Measurements from ENCODE around the gene CRIP1. TPM values are rescaled to one million over a fixed set of nuclear protein-coding genes. Genes with fewer than 3 reads are reported as not detected.

CRIP1 gene
- total RNA-seq, 2 experiments from 2014 or later: 93.9 to 95.7 TPM

DNA sequence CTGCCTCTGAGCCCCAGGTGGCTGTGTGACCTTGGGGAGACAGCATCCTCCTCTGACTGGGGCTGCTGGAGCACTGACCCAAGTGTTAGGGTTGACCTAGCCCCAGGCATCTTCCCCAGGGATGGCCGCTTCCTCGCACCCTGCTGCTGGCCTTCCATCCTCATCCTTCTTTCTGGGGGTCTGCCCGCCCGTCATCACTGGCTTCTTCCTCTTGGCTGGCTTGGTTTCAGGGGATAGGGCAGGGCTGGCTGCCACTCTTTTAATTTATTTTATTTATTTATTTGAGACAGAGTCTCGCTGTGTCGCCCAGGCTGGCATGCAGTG is 7.9 kb downstream of the CRIP1 start:
- intact Hi-C loops (cut with micrococcal nuclease): no loop called here
- Mint-ChIP-seq H3K4me3 (no peak overlapping the region), H3K4me1 (ENCODE audit: low read depth) (peaks cover 5% of the 10 kb centered on the region), H3K27ac (no peak overlapping the region), H3K27me3 (no peaks in the 10 kb centered on the region), H3K9me3 (no peaks in the 10 kb centered on the region), H3K36me3 (ENCODE audit: low read depth) (no peaks in the 10 kb centered on the region)
- DNase-seq (no peak), ATAC-seq (no peak)
- POLR2A ChIA-PET: interaction anchor here (1.2 kb wide), 1 partner anchor 34 kb away, joined by 3 read pairs; no protein-coding TSS in a partner anchor
- CTCF ChIA-PET: interaction anchor here (1.6 kb wide), 1 partner anchor 14 kb away, joined by 4 read pairs; no protein-coding TSS in a partner anchor
- TF ChIP-seq, protein P1, sequence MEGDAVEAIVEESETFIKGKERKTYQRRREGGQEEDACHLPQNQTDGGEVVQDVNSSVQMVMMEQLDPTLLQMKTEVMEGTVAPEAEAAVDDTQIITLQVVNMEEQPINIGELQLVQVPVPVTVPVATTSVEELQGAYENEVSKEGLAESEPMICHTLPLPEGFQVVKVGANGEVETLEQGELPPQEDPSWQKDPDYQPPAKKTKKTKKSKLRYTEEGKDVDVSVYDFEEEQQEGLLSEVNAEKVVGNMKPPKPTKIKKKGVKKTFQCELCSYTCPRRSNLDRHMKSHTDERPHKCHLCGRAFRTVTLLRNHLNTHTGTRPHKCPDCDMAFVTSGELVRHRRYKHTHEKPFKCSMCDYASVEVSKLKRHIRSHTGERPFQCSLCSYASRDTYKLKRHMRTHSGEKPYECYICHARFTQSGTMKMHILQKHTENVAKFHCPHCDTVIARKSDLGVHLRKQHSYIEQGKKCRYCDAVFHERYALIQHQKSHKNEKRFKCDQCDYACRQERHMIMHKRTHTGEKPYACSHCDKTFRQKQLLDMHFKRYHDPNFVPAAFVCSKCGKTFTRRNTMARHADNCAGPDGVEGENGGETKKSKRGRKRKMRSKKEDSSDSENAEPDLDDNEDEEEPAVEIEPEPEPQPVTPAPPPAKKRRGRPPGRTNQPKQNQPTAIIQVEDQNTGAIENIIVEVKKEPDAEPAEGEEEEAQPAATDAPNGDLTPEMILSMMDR (IDR thresholded peaks at IDR 0.05): no peak

DNA sequence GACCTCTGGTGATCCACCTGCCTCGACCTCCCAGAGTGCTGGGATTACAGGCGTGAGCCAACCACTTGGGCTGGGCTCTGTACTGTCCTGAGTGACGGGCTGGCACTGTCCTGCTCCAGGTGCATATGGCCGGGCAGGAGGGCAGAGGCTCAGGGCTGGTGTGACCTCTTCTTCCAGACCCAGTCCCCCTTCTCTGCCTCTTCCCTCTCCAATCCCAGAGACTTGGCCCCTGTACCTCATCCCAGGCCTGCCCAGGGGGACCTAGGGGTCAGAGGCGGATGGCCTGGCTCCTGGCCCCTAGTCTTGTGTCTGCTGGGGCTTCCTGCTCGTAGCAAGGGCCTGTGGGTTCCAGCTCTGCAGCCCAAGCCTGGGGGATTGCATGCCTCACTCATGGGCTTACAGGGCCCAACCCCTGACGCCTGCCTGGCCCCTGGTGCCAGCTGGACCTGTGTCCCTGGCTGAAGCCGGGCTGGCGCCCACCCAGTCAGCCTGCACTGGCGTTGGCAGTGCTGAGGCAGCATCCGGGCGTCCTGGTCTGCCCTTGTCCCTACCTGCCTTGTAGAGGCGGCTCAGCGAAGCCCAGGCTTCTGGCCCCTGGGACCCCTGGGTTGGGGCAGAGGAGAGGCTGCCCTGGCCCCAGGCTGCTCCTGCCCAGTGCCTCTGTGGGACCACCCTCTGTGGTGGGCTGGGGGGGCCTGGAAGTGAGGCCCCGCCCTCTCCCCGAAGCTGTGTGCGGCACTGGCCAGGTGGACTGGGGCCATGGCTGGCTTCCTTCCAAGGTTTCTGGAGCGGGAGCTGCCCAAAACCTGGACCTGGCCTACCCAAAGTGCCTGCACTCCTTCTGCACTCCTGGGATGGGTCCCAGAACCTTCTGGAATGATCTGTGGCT is 8.7 kb downstream of the CRIP1 start:
- Mint-ChIP-seq H3K4me1 (ENCODE audit: low read depth) (peaks cover 4% of the 10 kb centered on the region), H3K9me3 (no peaks in the 10 kb centered on the region), H3K27me3 (no peaks in the 10 kb centered on the region), H3K27ac (no peak overlapping the region), H3K4me3 (no peak overlapping the region), H3K36me3 (ENCODE audit: low read depth) (no peaks in the 10 kb centered on the region)
- CTCF ChIA-PET: interaction anchor here (1.6 kb wide), 1 partner anchor 15 kb away, joined by 4 read pairs; no protein-coding TSS in a partner anchor
- no peak for DNase-seq
- intact Hi-C loops (cut with micrococcal nuclease): no loop called here
- no peak for ATAC-seq
- POLR2A ChIA-PET: interaction anchor here (1.0 to 1.2 kb wide), 2 partner anchors 10 to 33 kb away, joined by 3 read pairs; no protein-coding TSS in a partner anchor
- TF ChIP-seq, protein P1 (IDR thresholded peaks at IDR 0.05): no peak

DNA sequence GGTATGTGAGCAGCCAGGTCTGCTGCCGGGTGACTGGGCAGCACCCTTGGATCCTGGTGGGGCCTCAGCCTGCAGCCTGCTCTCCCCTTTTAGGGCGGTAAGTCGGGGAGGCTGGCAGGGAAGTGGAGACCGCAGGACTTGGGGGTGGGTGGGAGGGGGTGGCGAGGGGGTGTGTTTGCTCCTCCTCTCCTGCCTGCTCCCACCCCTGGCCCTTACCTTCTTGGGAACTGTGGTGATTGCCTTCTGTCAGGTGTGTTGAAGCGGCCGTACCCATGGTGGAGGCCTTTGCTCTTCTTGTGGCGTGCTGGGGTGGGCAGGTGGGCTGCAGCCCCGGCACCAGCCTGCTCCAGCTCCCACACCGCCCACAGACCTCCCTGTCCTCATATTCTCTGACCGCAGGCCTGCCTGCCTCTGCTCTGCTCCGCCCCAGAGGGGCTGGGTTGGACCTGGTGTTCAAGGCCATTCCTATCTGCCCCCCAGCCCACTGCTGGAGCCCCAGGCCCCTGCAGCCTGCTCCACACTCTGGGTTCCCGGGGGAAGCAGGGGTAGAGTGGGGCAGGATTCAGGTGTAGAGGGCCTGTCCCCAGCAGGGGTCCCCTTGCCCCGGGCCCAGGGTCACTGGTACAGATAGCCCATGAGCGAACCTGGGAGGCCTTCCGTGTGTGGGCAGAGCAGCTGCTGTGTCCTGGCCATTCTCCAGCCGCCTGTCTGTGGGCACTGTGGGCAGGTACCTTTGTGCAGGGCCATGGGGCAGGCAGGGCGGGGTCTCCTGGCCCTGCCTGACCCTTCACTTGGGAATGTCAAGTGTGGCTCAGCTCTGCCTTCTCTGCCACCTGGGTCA is 9.5 kb downstream of the CRIP1 start:
- DNase-seq (no peak), ATAC-seq (no peak)
- H3K9me3 Mint-ChIP-seq: no peaks in the 10 kb centered on the region
- H3K36me3 Mint-ChIP-seq (ENCODE audit: low read depth): no peaks in the 10 kb centered on the region
- H3K4me1 Mint-ChIP-seq (ENCODE audit: low read depth): peaks cover 4% of the 10 kb centered on the region
- no peaks in the 10 kb centered on the region for H3K27me3 Mint-ChIP-seq
- intact Hi-C loops (cut with micrococcal nuclease): no loop called here
- ChIA-PET CTCF (no interaction called here), POLR2A (interaction anchor here (0.7 to 1.6 kb wide), 3 partner anchors 11 to 15 kb away, joined by 3 read pairs; no protein-coding TSS in a partner anchor)
- no peak overlapping the region for H3K27ac Mint-ChIP-seq
- TF ChIP-seq, protein P1 (IDR thresholded peaks at IDR 0.05): no peak
- no peak overlapping the region for H3K4me3 Mint-ChIP-seq

DNA sequence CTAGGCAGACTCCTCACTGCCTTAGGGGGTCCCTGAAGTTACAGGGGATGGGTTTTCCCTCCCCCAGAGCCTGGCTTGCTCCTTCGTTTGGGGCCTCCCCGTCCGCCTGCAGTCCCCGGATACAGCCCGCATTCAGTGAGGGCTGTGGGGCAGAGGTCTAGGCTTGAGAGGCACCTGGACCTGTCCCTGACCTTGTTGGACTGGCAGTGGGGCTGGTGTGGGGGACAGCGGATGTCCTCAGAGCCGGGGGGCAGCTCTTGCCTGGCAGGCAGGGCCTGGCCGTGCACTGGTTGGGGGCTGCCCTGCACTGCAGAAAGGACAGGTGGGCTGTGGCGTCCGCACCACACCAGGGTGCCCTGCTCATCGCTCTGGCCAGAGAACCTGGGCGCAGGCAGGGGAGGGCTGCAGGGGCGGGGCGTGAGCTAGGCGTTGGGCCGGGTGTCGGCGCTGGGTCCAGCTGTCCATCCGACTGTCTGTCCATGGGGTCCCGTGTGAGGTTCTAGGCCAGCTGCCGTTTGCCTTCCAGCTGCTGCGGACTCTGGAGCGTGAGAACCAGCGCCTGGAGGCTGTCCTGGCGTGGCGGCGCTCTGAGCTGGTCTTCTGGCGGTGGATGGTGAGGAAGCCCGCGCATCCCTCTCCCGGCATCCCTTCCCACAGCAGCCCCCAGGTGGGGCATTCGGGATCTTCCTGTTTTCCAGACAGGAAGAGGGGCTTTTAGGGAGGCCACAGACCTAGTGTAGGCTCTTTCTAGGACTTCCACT is 10.3 kb downstream of the CRIP1 start:
- peaks cover under 1% of the 10 kb centered on the region for H3K4me1 Mint-ChIP-seq (ENCODE audit: low read depth)
- no peaks in the 10 kb centered on the region for H3K36me3 Mint-ChIP-seq (ENCODE audit: low read depth)
- no peaks in the 10 kb centered on the region for H3K27me3 Mint-ChIP-seq
- no peak overlapping the region for H3K4me3 Mint-ChIP-seq
- ChIA-PET POLR2A (interaction anchor here (0.7 to 1.7 kb wide), 4 partner anchors 10 to 14 kb away, joined by 3 to 5 read pairs (median 3); no protein-coding TSS in a partner anchor), CTCF (no interaction called here)
- H3K27ac Mint-ChIP-seq: no peak overlapping the region
- intact Hi-C loops (cut with micrococcal nuclease): no loop called here
- TF ChIP-seq, protein P1 (IDR thresholded peaks at IDR 0.05): no peak
- no peak for ATAC-seq
- H3K9me3 Mint-ChIP-seq: no peaks in the 10 kb centered on the region
- no peak for DNase-seq
